ENCODE results near the gene C17orf113. TPM values are rescaled to one million over a fixed set of nuclear protein-coding genes. Genes with fewer than 3 reads are reported as not detected.

C17orf113 gene
- total and polyA plus RNA-seq, 2 donors (not counting 1 experiment from before 2014, with no cell fraction given) = 0.07 to 0.66 TPM

DNA sequence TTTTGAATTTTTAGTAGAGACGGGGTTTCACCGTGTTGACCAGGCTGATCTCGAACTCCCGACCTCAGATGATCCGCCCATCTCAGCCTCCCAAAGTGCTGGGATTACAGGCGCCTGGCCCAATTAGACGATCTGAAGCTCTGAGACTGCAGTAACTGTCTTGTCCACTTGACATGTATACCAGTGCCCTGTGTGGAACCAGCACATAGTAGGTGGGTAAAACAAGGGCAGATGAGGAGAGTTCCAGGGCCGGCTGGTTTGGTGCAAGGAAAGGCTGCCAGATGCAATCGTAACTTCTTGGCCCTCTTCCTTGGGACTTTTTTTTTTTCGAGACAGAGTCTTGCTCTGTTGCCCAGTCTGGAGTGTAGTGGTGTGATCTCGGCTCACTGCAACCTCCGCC is 3.1 kb downstream of the C17orf113 start:
- no peak for TF ChIP-seq CTCF (conservative IDR thresholded peaks at IDR 0.05 in 1 of 2, IDR thresholded peaks at IDR 0.05 in 1 of 2; ENCODE audit: low read depth in 1 of 2, low read length in 2 of 2)
- no peak for TF ChIP-seq EZH2 (IDR thresholded peaks at IDR 0.05; ENCODE audit: low read length, missing control alignments)
- no peak overlapping the region for H3K27ac ChIP-seq (ENCODE audit: insufficient read depth, low read length)
- no peaks in the 10 kb centered on the region for H3K36me3 ChIP-seq (ENCODE audit: control insufficient read depth, insufficient read depth, low read length)
- H4K20me1 ChIP-seq (ENCODE audit: control insufficient read depth, extremely low read depth, insufficient read depth, low read length) = no peaks in the 10 kb centered on the region
- H2AFZ ChIP-seq (ENCODE audit: low read length) = no peak overlapping the region
- peaks cover 15% of the 10 kb centered on the region for H3K27me3 ChIP-seq (ENCODE audit: control insufficient read depth, insufficient read depth, low read length)
- H3K9ac ChIP-seq (ENCODE audit: insufficient read depth, low read length) = no peak overlapping the region
- no peaks in the 10 kb centered on the region for H3K4me1 ChIP-seq (ENCODE audit: control insufficient read depth, extremely low read depth, insufficient read depth, low read length)
- H3K79me2 ChIP-seq (ENCODE audit: control insufficient read depth, insufficient read depth, low read length) = no peaks in the 10 kb centered on the region
- H3K4me3 ChIP-seq (replicated peaks in 1 of 4; ENCODE audit: control extremely low read depth in 1 of 4, insufficient read depth in 1 of 4, low read depth in 3 of 4, low read length in 4 of 4) = no peak overlapping the region
- no peak overlapping the region for H3K4me2 ChIP-seq (ENCODE audit: extremely low read depth, insufficient read depth, low read length)
- DNase-seq (ENCODE audit: low read depth in 2 of 2) = no peak
- H3K9me3 ChIP-seq (ENCODE audit: control insufficient read depth, insufficient read depth, low read depth, low read length) = no peaks in the 10 kb centered on the region

- no peak for TF ChIP-seq CTCF (conservative IDR thresholded peaks at IDR 0.05 in 1 of 2, IDR thresholded peaks at IDR 0.05 in 1 of 2; ENCODE audit: low read depth in 1 of 2, low read length in 2 of 2)
- TF ChIP-seq EZH2 (IDR thresholded peaks at IDR 0.05; ENCODE audit: low read length, missing control alignments) = no peak
These were observed 4.7 kb downstream of the C17orf113 start for GRCh38 chr17:42045719-42046118.

DNA sequence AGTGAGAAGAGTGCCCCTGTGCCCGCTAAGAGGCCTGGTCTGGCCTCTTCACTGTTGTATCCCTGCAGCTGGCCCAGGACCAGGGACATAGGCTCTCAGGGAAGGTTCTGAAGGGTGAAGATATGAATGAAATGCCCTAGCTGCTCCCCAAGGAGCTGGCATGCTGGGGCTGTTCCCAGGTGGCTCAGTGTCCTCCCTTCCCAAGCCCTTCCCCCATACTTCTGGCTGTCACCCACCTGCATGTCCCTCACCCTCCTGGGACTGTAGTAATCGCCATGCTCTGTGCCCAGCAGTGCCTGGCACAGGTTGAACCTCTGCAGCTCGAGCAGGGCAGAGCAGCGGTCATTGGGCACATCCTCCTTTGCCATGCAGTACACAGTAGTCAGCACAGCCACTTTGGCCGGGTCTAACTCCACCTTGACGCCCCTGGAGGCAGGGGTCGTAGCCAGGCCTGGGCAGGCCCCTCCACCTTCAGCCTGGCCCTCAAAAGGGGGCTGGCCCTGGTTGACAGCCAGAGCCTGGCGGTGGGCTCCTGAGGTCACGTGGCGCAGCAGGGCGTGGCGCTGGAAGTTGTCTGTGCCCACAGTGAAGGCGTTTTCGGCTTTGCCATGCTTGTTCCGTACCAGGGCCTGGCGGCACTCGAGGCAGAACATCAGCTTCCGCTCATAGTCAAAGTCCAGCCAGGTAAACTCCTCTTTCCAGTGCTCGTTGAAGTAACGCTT is 7.6 kb downstream of the C17orf113 start:
- TF ChIP-seq EZH2 (IDR thresholded peaks at IDR 0.05; ENCODE audit: low read length, missing control alignments) = no peak
- no peak for TF ChIP-seq CTCF (conservative IDR thresholded peaks at IDR 0.05 in 1 of 2, IDR thresholded peaks at IDR 0.05 in 1 of 2; ENCODE audit: low read depth in 1 of 2, low read length in 2 of 2)
- Histone ChIP-seq H2AFZ (ENCODE audit: low read length) (no peak overlapping the region), H3K4me3 (replicated peaks in 1 of 4; ENCODE audit: control extremely low read depth in 1 of 4, insufficient read depth in 1 of 4, low read depth in 3 of 4, low read length in 4 of 4) (no peak overlapping the region), H3K27ac (ENCODE audit: insufficient read depth, low read length) (no peak overlapping the region), H3K36me3 (ENCODE audit: control insufficient read depth, insufficient read depth, low read length) (no peaks in the 10 kb centered on the region), H3K4me2 (ENCODE audit: extremely low read depth, insufficient read depth, low read length) (no peak overlapping the region), H3K27me3 (ENCODE audit: control insufficient read depth, insufficient read depth, low read length) (no peaks in the 10 kb centered on the region), H4K20me1 (ENCODE audit: control insufficient read depth, extremely low read depth, insufficient read depth, low read length) (no peaks in the 10 kb centered on the region), H3K9ac (ENCODE audit: insufficient read depth, low read length) (no peak overlapping the region), H3K79me2 (ENCODE audit: control insufficient read depth, insufficient read depth, low read length) (no peaks in the 10 kb centered on the region), H3K9me3 (ENCODE audit: control insufficient read depth, insufficient read depth, low read depth, low read length) (no peaks in the 10 kb centered on the region), H3K4me1 (ENCODE audit: control insufficient read depth, extremely low read depth, insufficient read depth, low read length) (no peaks in the 10 kb centered on the region)
- no peak for DNase-seq (ENCODE audit: low read depth in 2 of 2)

More at GRCh38 chr17:42045719-42046118, 4.7 kb downstream of the C17orf113 start:
- H3K4me1 ChIP-seq (ENCODE audit: control insufficient read depth, extremely low read depth, insufficient read depth, low read length) = no peaks in the 10 kb centered on the region
- no peaks in the 10 kb centered on the region for H3K79me2 ChIP-seq (ENCODE audit: control insufficient read depth, insufficient read depth, low read length)
- no peak overlapping the region for H3K4me3 ChIP-seq (replicated peaks in 1 of 4; ENCODE audit: control extremely low read depth in 1 of 4, insufficient read depth in 1 of 4, low read depth in 3 of 4, low read length in 4 of 4)
- no peak for DNase-seq (ENCODE audit: low read depth in 2 of 2)
- no peaks in the 10 kb centered on the region for H3K9me3 ChIP-seq (ENCODE audit: control insufficient read depth, insufficient read depth, low read depth, low read length)
- no peaks in the 10 kb centered on the region for H4K20me1 ChIP-seq (ENCODE audit: control insufficient read depth, extremely low read depth, insufficient read depth, low read length)
- peaks cover 7% of the 10 kb centered on the region for H3K27me3 ChIP-seq (ENCODE audit: control insufficient read depth, insufficient read depth, low read length)
- H2AFZ ChIP-seq (ENCODE audit: low read length) = no peak overlapping the region
- no peak overlapping the region for H3K4me2 ChIP-seq (ENCODE audit: extremely low read depth, insufficient read depth, low read length)
- no peak overlapping the region for H3K9ac ChIP-seq (ENCODE audit: insufficient read depth, low read length)
- no peak overlapping the region for H3K27ac ChIP-seq (ENCODE audit: insufficient read depth, low read length)
- no peaks in the 10 kb centered on the region for H3K36me3 ChIP-seq (ENCODE audit: control insufficient read depth, insufficient read depth, low read length)
